ENCODE data around the gene AP1G2. TPM values are rescaled to one million over a fixed set of nuclear protein-coding genes. Genes with fewer than 3 reads are reported as not detected.

AP1G2 gene
- total RNA-seq, 4 donors from 2014 or later, result 175 to 369 (median 341) TPM

GRCh38 chr14:23514644-23514957 is 53.0 kb downstream of the AP1G2 start:
- TF ChIP-seq, protein P1, sequence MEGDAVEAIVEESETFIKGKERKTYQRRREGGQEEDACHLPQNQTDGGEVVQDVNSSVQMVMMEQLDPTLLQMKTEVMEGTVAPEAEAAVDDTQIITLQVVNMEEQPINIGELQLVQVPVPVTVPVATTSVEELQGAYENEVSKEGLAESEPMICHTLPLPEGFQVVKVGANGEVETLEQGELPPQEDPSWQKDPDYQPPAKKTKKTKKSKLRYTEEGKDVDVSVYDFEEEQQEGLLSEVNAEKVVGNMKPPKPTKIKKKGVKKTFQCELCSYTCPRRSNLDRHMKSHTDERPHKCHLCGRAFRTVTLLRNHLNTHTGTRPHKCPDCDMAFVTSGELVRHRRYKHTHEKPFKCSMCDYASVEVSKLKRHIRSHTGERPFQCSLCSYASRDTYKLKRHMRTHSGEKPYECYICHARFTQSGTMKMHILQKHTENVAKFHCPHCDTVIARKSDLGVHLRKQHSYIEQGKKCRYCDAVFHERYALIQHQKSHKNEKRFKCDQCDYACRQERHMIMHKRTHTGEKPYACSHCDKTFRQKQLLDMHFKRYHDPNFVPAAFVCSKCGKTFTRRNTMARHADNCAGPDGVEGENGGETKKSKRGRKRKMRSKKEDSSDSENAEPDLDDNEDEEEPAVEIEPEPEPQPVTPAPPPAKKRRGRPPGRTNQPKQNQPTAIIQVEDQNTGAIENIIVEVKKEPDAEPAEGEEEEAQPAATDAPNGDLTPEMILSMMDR (IDR thresholded peaks at IDR 0.05), result no peak
- no peak for TF ChIP-seq POLR2A (IDR thresholded peaks at IDR 0.05)
- no peak overlapping the region for H3K4me3 ChIP-seq
- H3K27me3 ChIP-seq, result no peaks in the 10 kb centered on the region
- no peak overlapping the region for H3K27ac ChIP-seq
- H3K9me3 ChIP-seq, result no peaks in the 10 kb centered on the region
- H3K36me3 ChIP-seq, result no peaks in the 10 kb centered on the region
- H3K4me1 ChIP-seq, result no peaks in the 10 kb centered on the region
- no peak for DNase-seq

DNA sequence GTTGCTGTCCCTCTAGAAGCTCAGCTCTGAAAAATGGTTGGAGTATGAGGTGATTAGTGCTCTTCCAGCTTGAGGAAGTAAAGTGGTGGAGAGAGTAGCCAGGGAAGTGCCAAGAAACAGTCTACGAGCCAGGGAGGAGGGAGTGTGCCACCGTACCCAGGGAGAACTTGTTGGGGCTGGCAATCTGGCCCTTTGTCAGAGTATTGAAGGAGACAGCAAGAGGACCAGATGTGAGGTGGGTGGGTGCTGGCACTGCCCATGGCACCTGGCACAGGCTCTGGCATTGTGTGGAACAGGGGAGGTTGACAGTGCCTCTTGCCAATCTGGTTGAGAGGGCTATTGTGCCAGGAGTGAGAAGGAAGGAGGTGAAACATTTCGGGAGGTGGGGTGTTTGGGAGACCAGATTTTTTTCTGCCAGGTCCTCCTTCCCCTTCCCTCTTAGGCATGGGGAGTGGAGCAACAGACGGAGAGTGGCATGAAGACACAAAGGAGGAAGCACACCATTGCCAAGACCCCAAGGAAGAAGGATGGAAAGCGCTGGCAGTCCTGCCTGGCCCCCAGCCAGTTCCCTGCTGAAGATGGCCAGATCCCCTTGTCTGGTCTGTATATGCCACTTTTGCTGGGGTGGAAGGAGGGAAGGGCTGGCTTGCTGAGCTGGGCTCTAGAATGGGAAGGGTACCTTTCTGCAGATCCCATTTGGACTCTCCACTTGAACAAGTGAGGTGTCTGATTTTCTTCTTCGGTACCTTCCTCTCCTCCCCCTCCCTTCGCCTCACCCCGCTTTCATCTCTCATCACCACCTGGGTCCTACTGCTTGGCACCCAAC is 53.6 kb downstream of the AP1G2 start:
- TF ChIP-seq, protein P1 (IDR thresholded peaks at IDR 0.05), result no peak
- no peak for TF ChIP-seq POLR2A (IDR thresholded peaks at IDR 0.05)
- DNase-seq, result no peak
- Histone ChIP-seq H3K4me3 (no peak overlapping the region), H3K4me1 (no peaks in the 10 kb centered on the region), H3K36me3 (no peaks in the 10 kb centered on the region), H3K9me3 (no peaks in the 10 kb centered on the region), H3K27ac (no peak overlapping the region), H3K27me3 (no peaks in the 10 kb centered on the region)

DNA sequence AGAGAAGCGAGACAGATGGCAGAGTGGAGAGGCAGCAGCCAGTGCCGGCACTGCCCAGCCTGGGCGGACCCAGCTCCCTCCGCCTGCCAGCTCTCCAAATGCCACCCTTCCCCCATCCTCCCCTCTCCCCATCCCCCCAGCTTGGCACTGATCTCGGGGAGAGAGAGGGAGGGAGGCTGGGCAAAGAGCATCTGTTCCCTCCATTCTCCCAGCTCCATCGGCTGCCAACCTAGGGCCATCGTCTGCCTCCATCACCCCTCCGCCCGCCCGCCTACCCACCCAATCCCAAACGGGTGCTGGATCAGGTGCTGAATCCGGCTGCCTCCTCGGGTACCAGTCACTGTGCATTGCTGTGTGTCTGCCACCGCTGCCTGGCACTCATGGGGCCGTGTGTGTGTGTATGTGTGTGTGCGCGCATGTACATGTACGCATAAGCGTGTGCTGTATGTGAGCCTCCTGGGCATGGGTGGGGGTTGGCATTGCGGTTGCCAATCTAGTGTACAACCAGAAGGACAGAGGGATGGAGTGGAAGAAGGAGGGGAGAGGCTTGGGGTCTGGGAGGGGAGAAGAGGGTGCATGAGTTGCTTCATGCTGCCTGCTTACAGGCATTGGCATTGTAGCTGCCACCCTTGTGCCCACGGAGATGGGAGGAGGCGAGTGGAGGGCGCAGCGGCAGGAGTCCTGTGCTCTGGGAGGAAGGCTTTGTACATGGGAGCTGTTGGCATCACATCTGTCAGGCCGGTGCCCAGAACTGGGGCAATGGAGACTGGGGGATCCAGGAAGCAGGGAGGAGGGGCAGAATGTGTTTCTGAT is 54.4 kb downstream of the AP1G2 start:
- Histone ChIP-seq H3K27ac (no peak overlapping the region), H3K4me3 (no peak overlapping the region), H3K27me3 (no peaks in the 10 kb centered on the region), H3K9me3 (no peaks in the 10 kb centered on the region), H3K36me3 (no peaks in the 10 kb centered on the region), H3K4me1 (no peaks in the 10 kb centered on the region)
- DNase-seq, result no peak
- no peak for TF ChIP-seq POLR2A (IDR thresholded peaks at IDR 0.05)
- TF ChIP-seq, protein P1 (IDR thresholded peaks at IDR 0.05), result no peak

GRCh38 chr14:23512156-23512555 is 55.4 kb downstream of the AP1G2 start:
- Histone ChIP-seq H3K27ac (no peak overlapping the region), H3K36me3 (no peaks in the 10 kb centered on the region), H3K4me1 (no peaks in the 10 kb centered on the region), H3K4me3 (no peak overlapping the region), H3K9me3 (no peaks in the 10 kb centered on the region), H3K27me3 (no peaks in the 10 kb centered on the region)
- TF ChIP-seq POLR2A (IDR thresholded peaks at IDR 0.05), result no peak
- TF ChIP-seq, protein P1 (IDR thresholded peaks at IDR 0.05), result no peak
- DNase-seq, result no peak

Other genes starting within 250 kb of the AP1G2 start
- 100 to 1,000 TPM in 3 of 4 donors, 10 to 100 TPM in 1; 79.3 to 149 (median 116) TPM for gene PABPN1, start 246.3 kb downstream of the AP1G2 start, total RNA-seq
- 10 to 100 TPM in 1 of 4 donors, 1 to 10 TPM in 3; 1.6 to 19.0 (median 5.2) TPM for gene SLC22A17, start 214.9 kb downstream of the AP1G2 start, total RNA-seq
- 1 to 10 TPM in 3 of 4 donors, not detected in 1; 2.1 to 4.4 (median 4.1) TPM for gene EFS, start 202.6 kb downstream of the AP1G2 start, total RNA-seq
- gene IL25, start 195.0 kb downstream of the AP1G2 start, total RNA-seq, result not detected
- gene CMTM5, start 190.7 kb downstream of the AP1G2 start, total RNA-seq, result not detected
- gene MYH6, start 159.5 kb downstream of the AP1G2 start, total RNA-seq, result not detected
- gene MYH7, start 132.1 kb downstream of the AP1G2 start, total RNA-seq, result under 1 TPM in 3 of 4 donors, not detected in 1; 0.18 to 0.40 (median 0.19) TPM
- gene NGDN, start 98.1 kb downstream of the AP1G2 start, total RNA-seq, result 10 to 100 TPM; 25.5 to 61.9 (median 35.4) TPM
- 1 to 10 TPM in 2 of 4 donors, under 1 TPM in 2; 0.53 to 7.4 (median 1.0) TPM for gene ZFHX2, start 16.0 kb downstream of the AP1G2 start, total RNA-seq
- gene THTPA, start 11.5 kb downstream of the AP1G2 start, total RNA-seq, result 10 to 100 TPM; 23.3 to 48.5 (median 37.6) TPM
- 1 to 10 TPM in 2 of 4 donors, under 1 TPM in 1, not detected in 1; 0.85 to 8.3 (median 1.5) TPM for gene JPH4, start 11.0 kb upstream of the AP1G2 start, total RNA-seq
- not detected for gene DHRS2, start 68.6 kb upstream of the AP1G2 start, total RNA-seq

All from Peyer's patch (tissue), 4 donors.